HepG2 (cell line): ENCODE data around the gene ST3GAL2. TPM values are rescaled to one million over a fixed set of nuclear protein-coding genes. Genes with fewer than 3 reads are reported as not detected.

Experiments
- CEBPB ChIP-seq: IDR thresholded peaks from 2 replicates; pipeline ENCODE4 v1.6.1; 2011; ENCODE audit warnings: low read depth, low read length, improper control_type of control experiment, borderline replicate concordance
- CHCHD3 ChIP-seq: sonication (generic); formaldehyde crosslinking; IDR thresholded peaks from 2 replicates; pipeline ENCODE4 v1.8.0; 2022; ENCODE audit warnings: mild to moderate bottlenecking, missing genetic modification reagents, moderate library complexity
- CTCF ChIP-seq: sonication (generic); formaldehyde crosslinking; IDR thresholded peaks from 2 replicates; pipeline ENCODE4 v1.5.0; 2020; ENCODE audit warnings: mild to moderate bottlenecking, missing genetic modification reagents, moderate library complexity
- ELF3 ChIP-seq: IDR thresholded peaks from 2 replicates; pipeline ENCODE4 v1.6.1; 2016; ENCODE audit warnings: missing genetic modification reagents, missing compliant biosample characterization
- FOSL2 ChIP-seq: sonication (generic); formaldehyde crosslinking; IDR thresholded peaks from 2 replicates; pipeline ENCODE4 v1.4.0; 2020; ENCODE audit warnings: missing genetic modification reagents
- FOXK2 ChIP-seq: fragments of 450-650 bp; IDR thresholded peaks from 2 replicates; pipeline ENCODE4 v1.6.1; 2016
- MAFK ChIP-seq, 2 experiments: IDR thresholded peaks in 1 of 2; conservative IDR thresholded peaks in 1 of 2; 2 replicates each; pipeline ENCODE4 v1.6.1; 2011; ENCODE audit warnings: improper control_type of control experiment in 2 of 2, low read length in 2 of 2
- PCBP1 ChIP-seq: fragments of 200-400 bp; formaldehyde crosslinking; IDR thresholded peaks from 2 replicates; pipeline ENCODE4 v1.6.1; 2017; ENCODE audit warnings: mild to moderate bottlenecking, low read depth, low read length, borderline replicate concordance
- PRDM15 ChIP-seq: sonication (generic); formaldehyde crosslinking; IDR thresholded peaks from 2 replicates; pipeline ENCODE4 v1.4.0; 2020; ENCODE audit warnings: missing genetic modification reagents
- RNF2 ChIP-seq: fragments of 450-650 bp; conservative IDR thresholded peaks from 2 replicates; pipeline ENCODE4 v1.6.1; 2016; ENCODE audit warnings: low read depth
- SETDB1 ChIP-seq: sonication (generic); formaldehyde crosslinking; IDR thresholded peaks from 2 replicates; pipeline ENCODE4 v1.5.1; 2020; ENCODE audit warnings: missing genetic modification reagents, mild to moderate bottlenecking, borderline replicate concordance
- TAF1 ChIP-seq: sonication (generic); formaldehyde crosslinking; IDR thresholded peaks from 2 replicates; pipeline ENCODE4 v1.4.0; 2020; ENCODE audit warnings: missing genetic modification reagents
- ZFYVE20 ChIP-seq: sonication (generic); formaldehyde crosslinking; IDR thresholded peaks from 2 replicates; pipeline ENCODE4 v1.8.0; 2023; ENCODE audit warnings: low read depth, mild to moderate bottlenecking, moderate library complexity, missing genetic modification reagents, borderline replicate concordance
- ZHX1 ChIP-seq: sonication (generic); formaldehyde crosslinking; IDR thresholded peaks from 2 replicates; pipeline ENCODE4 v1.8.1; 2022; ENCODE audit warnings: low read depth, mild to moderate bottlenecking, missing genetic modification reagents
- ZKSCAN8 ChIP-seq: IDR thresholded peaks from 2 replicates; pipeline ENCODE4 v1.6.1; 2016; ENCODE audit warnings: borderline replicate concordance, missing genetic modification reagents, missing compliant biosample characterization
- ZNF569 ChIP-seq: sonication (generic); formaldehyde crosslinking; IDR thresholded peaks from 2 replicates; pipeline ENCODE4 v1.5.0; 2020; ENCODE audit warnings: mild to moderate bottlenecking, missing genetic modification reagents, moderate library complexity, borderline replicate concordance
- ZNF770 ChIP-seq: sonication (generic); formaldehyde crosslinking; IDR thresholded peaks from 2 replicates; pipeline ENCODE4 v1.5.0; 2020; ENCODE audit warnings: mild to moderate bottlenecking, missing genetic modification reagents
- polyA plus RNA-seq, 8 experiments: library from polyadenylated mRNA; depleted of rRNA in 3 of 8; stranded (reverse) in 7 of 8; unstranded in 1 of 8; fragments of >200 nt; fragmentation: Illumina TruSeq in 4 of 8; extraction: Trizol in 4 of 8; gene quantifications; 2 replicates each; pipeline versions ENCODE4 v1.2.1 to v1.2.3, GENCODE V29; 2011 to 2016; ENCODE audit warnings: low read depth in 4 of 8, missing spikeins in 1 of 8, mixed read lengths in 1 of 8; ENCODE audit not compliant: insufficient read depth in 1 of 8
- total RNA-seq, 5 experiments: library from RNA; depleted of rRNA; stranded (reverse); fragments of >200 nt; fragmentation: Illumina TruSeq; extraction: Trizol; gene quantifications; 2 replicates each; pipeline ENCODE4 v1.2.3, GENCODE V29; 2016; ENCODE audit warnings: low read depth in 1 of 5

ST3GAL2 gene
- total and polyA plus RNA-seq, 2 of the 13 experiments (the other 11 are each of a cell fraction or from before 2014, with no cell fraction given) = 16.3 to 24.9 TPM

GRCh38 chr16:70454222-70455034 lies 15.5 kb upstream of the ST3GAL2 start, which contains the start of gene FCSK (continued):
- TF ChIP-seq ZHX1 (CRISPR knock-in tag) (peak; percentile 89), RNF2 (peak; percentile 50; the same call in 1 of the 2 replicates), FOXK2 (no peak), FOSL2 (peak; percentile 25; the same call in 1 of the 2 replicates), SETDB1 (CRISPR knock-in tag) (no peak), ZKSCAN8 (CRISPR knock-in tag) (peak; percentile 59; the same call in 1 of the 2 replicates), ELF3 (no peak), PCBP1 (peak; percentile 90), CTCF (CRISPR knock-in tag) (peak; percentile 73), CEBPB (no peak), ZNF770 (CRISPR knock-in tag) (peak; percentile 55; the same call in 1 of the 2 replicates), CHCHD3 (CRISPR knock-in tag) (peak; percentile 65; the same call in 1 of the 2 replicates), PRDM15 (peak; percentile 77; the same call in 1 of the 2 replicates), TAF1 (CRISPR knock-in tag) (peak; percentile 78), MAFK (conservative IDR thresholded peaks at IDR 0.05 in 1 of 2, IDR thresholded peaks at IDR 0.05 in 1 of 2; ENCODE audit: low read length in 2 of 2) (no peak), ZNF569 (0 out of 2 replicates have a peak, but pooled peaks have one; percentile 55), ZFYVE20 (CRISPR knock-in tag) (no peak)
